ENCODE results near the gene GNG4.

Gene GNG4

DNA sequence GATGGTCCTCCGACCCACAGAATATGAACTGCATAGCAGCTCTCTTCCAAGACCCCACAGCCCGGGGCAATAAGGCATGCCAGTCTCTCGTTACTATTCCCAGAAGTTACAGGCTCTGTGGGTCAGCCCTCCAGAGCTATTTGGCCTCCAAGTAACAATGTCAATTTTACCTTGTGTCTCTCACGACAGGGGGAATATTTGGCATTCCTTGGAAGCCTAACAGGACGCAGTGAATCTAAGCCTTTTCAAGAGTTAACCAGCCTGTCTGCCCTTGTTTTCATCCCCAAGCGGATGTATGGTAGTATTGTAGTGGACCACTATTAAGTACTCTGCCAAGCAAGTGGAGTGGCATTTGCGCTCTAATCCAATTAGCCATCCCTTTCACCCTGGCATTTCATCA is 24.4 kb upstream of the GNG4 start:
- no peak for TF ChIP-seq POU2F2 (IDR thresholded peaks at IDR 0.05; ENCODE audit: low read depth, low read length)
- TF ChIP-seq SPI1 (IDR thresholded peaks at IDR 0.05; ENCODE audit: low read depth, low read length) = no peak
- no peak for TF ChIP-seq POLR2A (IDR thresholded peaks at IDR 0.05; ENCODE audit: low read depth, low read length)
- no peak for TF ChIP-seq TAF1 (IDR thresholded peaks at IDR 0.05; ENCODE audit: low read depth, low read length)
- no peak for TF ChIP-seq POLR2AphosphoS5 (IDR thresholded peaks at IDR 0.05; ENCODE audit: low read depth, low read length)
- TF ChIP-seq PAX5 (IDR thresholded peaks at IDR 0.05; ENCODE audit: insufficient read depth, low read length, severe bottlenecking) = no peak
- no peak for FAIRE-seq
- DNase-seq (ENCODE audit: insufficient read length, low spot score) = no peak

DNA sequence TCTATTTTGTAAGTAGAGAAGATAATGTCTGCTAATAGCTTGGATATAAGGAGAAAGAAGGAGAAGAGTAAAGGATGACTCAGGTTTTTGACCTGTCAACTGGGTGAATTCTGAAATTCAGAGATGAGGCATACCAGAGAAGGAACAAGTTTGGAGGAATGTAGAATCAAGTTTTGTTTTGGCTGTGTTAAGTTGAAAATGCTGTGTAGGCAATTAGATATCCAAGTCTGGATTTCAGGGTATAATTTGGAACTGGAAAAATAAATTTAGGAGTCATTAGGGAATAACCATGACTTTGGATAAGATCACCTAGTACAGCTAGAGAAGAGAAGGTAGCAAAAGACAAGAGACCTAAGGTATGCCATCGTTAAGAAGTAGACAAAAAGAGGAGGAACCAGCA is 22.4 kb upstream of the GNG4 start:
- no peak for FAIRE-seq
- no peak for DNase-seq (ENCODE audit: insufficient read length, low spot score)
- TF ChIP-seq PAX5 (IDR thresholded peaks at IDR 0.05; ENCODE audit: insufficient read depth, low read length, severe bottlenecking) (no peak), POU2F2 (IDR thresholded peaks at IDR 0.05; ENCODE audit: low read depth, low read length) (no peak), POLR2AphosphoS5 (IDR thresholded peaks at IDR 0.05; ENCODE audit: low read depth, low read length) (no peak)

DNA sequence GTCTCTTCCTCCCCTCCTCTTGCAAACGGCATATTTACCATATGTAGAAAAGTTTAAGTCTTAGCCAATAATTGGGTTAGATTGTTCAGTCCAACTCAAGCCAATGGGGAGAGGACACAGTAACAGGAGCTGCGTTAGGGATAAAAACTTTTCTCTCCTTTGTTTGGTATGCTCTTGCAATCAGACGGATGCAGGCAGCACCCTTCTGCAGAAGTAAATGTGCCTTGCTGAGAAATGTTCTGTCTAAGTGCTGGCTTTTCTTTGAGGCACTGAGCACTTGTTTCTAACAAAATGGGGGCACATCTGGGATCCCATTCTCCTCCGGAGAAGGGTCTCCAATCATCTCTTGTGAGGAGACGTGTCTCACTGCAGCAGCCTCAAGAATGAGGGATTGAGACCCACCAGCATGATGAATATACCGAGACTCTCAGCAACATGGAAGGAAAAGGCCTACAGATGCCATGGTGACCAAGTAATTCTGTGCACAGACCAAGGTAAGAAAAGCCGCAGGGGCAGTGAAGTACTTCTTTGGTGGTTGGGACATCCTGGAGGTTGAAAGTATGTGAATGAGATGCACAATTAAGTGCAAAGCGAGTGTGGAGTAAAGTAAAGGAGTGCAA is 20.7 kb upstream of the GNG4 start:
- DNase-seq (ENCODE audit: insufficient read length, low spot score) (no peak), FAIRE-seq (no peak)
- TF ChIP-seq TAF1 (IDR thresholded peaks at IDR 0.05; ENCODE audit: low read depth, low read length) (no peak), SPI1 (IDR thresholded peaks at IDR 0.05; ENCODE audit: low read depth, low read length) (no peak), POU2F2 (IDR thresholded peaks at IDR 0.05; ENCODE audit: low read depth, low read length) (no peak), POLR2AphosphoS5 (IDR thresholded peaks at IDR 0.05; ENCODE audit: low read depth, low read length) (no peak), PAX5 (IDR thresholded peaks at IDR 0.05; ENCODE audit: insufficient read depth, low read length, severe bottlenecking) (no peak), POLR2A (IDR thresholded peaks at IDR 0.05; ENCODE audit: low read depth, low read length) (no peak)

DNA sequence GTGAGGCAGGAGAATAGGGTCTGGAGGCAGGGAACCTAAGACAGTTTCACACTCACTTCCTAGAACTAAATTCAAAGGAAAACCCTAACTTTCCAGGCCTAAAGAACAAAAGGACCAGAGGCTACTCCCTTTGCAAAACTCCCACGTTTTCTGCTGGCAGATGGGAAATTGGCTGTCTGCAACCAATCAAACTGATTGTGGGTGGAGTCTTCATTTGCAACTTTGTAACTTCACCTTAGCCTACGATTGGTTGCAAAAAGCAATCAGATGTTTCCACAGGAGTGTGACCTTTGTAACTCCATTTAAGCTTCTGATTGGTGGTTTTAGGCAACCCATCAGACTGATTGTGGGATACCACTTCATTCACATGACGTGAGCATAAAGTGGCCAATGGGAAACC is 19.7 kb upstream of the GNG4 start:
- TF ChIP-seq TAF1 (IDR thresholded peaks at IDR 0.05; ENCODE audit: low read depth, low read length) (no peak), SPI1 (IDR thresholded peaks at IDR 0.05; ENCODE audit: low read depth, low read length) (no peak), PAX5 (IDR thresholded peaks at IDR 0.05; ENCODE audit: insufficient read depth, low read length, severe bottlenecking) (no peak), POLR2A (IDR thresholded peaks at IDR 0.05; ENCODE audit: low read depth, low read length) (no peak), POU2F2 (IDR thresholded peaks at IDR 0.05; ENCODE audit: low read depth, low read length) (no peak), POLR2AphosphoS5 (IDR thresholded peaks at IDR 0.05; ENCODE audit: low read depth, low read length) (no peak)
- FAIRE-seq = no peak

DNA sequence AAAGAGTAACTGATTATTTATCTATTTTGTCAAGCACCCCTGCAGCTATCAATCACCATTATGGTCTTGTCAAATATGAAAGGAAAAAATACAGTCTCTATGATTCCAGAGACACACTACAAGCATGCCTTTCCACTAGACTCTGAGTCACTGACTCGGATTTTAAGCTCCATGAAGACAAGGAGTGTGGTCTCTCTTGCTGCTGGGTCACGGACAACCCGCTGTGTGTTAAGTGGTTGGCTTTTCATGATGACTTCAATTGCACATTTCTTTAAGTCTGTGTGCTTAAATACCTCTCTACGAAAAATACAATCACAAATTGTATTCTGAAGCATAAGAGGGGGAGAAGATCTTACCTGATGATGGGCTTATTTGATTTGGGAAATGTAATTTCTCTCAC is 14.0 kb upstream of the GNG4 start:
- no peak for FAIRE-seq
- DNase-seq (ENCODE audit: insufficient read length, low spot score) = no peak
- TF ChIP-seq PAX5 (IDR thresholded peaks at IDR 0.05; ENCODE audit: insufficient read depth, low read length, severe bottlenecking) (no peak), POU2F2 (IDR thresholded peaks at IDR 0.05; ENCODE audit: low read depth, low read length) (no peak), POLR2A (IDR thresholded peaks at IDR 0.05; ENCODE audit: low read depth, low read length) (no peak), POLR2AphosphoS5 (IDR thresholded peaks at IDR 0.05; ENCODE audit: low read depth, low read length) (no peak), TAF1 (IDR thresholded peaks at IDR 0.05; ENCODE audit: low read depth, low read length) (no peak)

More for the DNA sequence above, 19.7 kb upstream of the GNG4 start:
- no peak for DNase-seq (ENCODE audit: insufficient read length, low spot score)

DNA sequence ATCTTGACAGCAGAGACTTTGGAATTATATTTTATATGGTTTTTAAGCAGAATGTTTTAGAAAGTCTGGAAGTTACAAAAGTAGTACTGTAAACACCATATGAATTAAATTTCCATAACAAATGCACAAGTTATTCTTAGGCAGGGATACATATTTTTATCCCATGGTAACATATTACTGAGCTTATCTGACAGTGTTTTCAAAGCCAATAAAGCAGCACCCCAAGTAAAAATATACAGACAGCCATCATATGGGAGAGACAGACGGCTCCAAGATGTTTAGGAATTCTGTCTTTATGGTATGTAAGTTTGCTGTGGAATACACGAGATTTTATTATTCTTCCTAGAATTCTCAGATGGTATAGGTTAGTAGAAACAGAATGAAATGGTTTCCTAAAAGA is 12.0 kb upstream of the GNG4 start:
- TF ChIP-seq POLR2AphosphoS5 (IDR thresholded peaks at IDR 0.05; ENCODE audit: low read depth, low read length) (no peak), PAX5 (IDR thresholded peaks at IDR 0.05; ENCODE audit: insufficient read depth, low read length, severe bottlenecking) (no peak), POU2F2 (IDR thresholded peaks at IDR 0.05; ENCODE audit: low read depth, low read length) (no peak), TAF1 (IDR thresholded peaks at IDR 0.05; ENCODE audit: low read depth, low read length) (no peak), SPI1 (IDR thresholded peaks at IDR 0.05; ENCODE audit: low read depth, low read length) (no peak), POLR2A (IDR thresholded peaks at IDR 0.05; ENCODE audit: low read depth, low read length) (no peak)
- FAIRE-seq = no peak
- no peak for DNase-seq (ENCODE audit: insufficient read length, low spot score)

DNA sequence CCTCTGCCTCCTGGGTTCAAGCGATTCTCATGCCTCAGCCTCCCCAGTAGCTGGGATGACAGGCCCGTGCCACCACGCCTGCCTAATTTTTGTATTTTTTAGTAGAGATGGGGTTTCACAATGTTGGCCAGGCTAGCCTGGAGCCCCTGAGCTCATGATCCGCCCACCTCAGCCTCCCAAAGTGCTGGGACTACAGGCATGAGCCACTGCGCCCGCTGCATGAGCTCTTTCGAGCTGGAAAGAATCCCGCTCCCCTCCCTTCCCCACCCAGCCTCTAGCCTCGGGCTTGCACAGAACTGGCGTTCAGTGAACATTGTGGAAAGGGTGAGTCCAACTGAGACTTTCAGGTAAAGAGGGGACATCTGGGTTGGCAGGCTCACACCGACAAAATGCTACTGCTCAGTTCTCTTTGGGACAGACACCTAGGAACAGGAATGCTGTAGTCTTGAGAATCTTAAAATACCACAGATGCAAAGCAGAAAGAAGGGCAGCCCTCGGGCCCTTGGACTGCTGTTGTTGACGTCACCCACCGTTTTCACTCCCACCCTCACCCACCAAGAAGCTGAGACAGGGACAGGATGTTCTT is 9.7 kb upstream of the GNG4 start:
- DNase-seq (ENCODE audit: insufficient read length, low spot score) = no peak
- TF ChIP-seq POLR2AphosphoS5 (IDR thresholded peaks at IDR 0.05; ENCODE audit: low read depth, low read length) (no peak), POU2F2 (IDR thresholded peaks at IDR 0.05; ENCODE audit: low read depth, low read length) (no peak), POLR2A (IDR thresholded peaks at IDR 0.05; ENCODE audit: low read depth, low read length) (no peak), TAF1 (IDR thresholded peaks at IDR 0.05; ENCODE audit: low read depth, low read length) (no peak), PAX5 (IDR thresholded peaks at IDR 0.05; ENCODE audit: insufficient read depth, low read length, severe bottlenecking) (no peak), SPI1 (IDR thresholded peaks at IDR 0.05; ENCODE audit: low read depth, low read length) (no peak)
- no peak for FAIRE-seq

DNA sequence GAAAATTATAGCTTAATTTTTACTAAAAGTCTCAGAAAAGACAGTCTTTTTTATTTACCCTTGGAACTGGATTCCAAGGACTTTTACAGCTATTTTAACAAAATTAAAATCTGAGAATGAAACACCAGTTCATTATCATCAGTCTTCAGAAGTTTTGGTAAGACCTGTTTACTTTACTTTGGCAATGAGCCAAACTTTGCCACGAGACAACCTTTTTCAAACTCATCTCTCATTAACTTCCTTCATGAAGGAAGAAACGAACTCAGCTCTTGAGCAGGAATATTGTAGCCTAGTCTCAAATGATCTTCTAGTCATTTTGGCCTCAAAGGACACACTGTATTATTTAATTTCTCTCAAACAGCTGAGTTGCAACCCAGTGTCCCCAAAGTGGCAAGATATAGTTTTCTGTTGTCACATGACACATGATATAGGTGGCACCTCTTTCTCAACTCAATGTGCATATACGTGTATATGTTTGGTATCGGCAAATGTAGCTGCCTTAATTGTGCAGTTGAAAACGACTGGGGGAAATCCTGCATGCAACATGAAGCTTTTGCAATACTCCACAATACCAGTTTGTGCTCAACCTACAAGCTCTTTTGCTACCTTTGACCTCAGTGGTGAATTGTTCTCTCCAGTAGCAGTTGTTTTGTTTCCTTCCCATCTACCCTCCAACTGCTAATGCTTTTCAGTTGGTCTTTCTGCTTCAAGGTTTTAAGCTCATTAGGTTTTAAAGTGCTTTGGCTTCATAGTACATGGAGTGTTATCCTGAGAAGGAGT is 8.4 kb upstream of the GNG4 start:
- DNase-seq (ENCODE audit: insufficient read length, low spot score) = no peak
- TF ChIP-seq POU2F2 (IDR thresholded peaks at IDR 0.05; ENCODE audit: low read depth, low read length) (no peak), TAF1 (IDR thresholded peaks at IDR 0.05; ENCODE audit: low read depth, low read length) (no peak), POLR2AphosphoS5 (IDR thresholded peaks at IDR 0.05; ENCODE audit: low read depth, low read length) (no peak), SPI1 (IDR thresholded peaks at IDR 0.05; ENCODE audit: low read depth, low read length) (no peak), POLR2A (IDR thresholded peaks at IDR 0.05; ENCODE audit: low read depth, low read length) (no peak)

DNA sequence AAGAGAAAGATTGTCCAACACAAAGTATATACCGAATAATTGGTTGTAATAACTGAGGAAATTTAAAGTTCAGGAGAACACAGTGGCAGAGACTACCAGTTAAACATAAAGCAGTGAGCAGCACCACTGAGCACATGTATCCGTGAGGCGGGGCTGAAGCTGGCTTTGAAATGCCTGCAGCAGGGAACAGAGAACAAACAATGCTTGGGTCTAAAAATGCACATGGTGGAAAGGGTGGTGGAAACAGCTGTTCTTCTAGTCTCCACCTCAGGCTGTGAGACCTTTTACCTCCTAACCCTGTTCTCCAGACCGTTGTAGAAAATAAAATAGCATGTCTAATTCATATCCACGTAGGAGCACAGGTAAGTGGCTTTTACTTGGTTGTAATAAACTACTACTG is 7.7 kb upstream of the GNG4 start:
- FAIRE-seq = no peak
- DNase-seq (ENCODE audit: insufficient read length, low spot score) = no peak
- TF ChIP-seq TAF1 (IDR thresholded peaks at IDR 0.05; ENCODE audit: low read depth, low read length) (no peak), POLR2A (IDR thresholded peaks at IDR 0.05; ENCODE audit: low read depth, low read length) (no peak), SPI1 (IDR thresholded peaks at IDR 0.05; ENCODE audit: low read depth, low read length) (no peak), POU2F2 (IDR thresholded peaks at IDR 0.05; ENCODE audit: low read depth, low read length) (no peak), POLR2AphosphoS5 (IDR thresholded peaks at IDR 0.05; ENCODE audit: low read depth, low read length) (no peak), PAX5 (IDR thresholded peaks at IDR 0.05; ENCODE audit: insufficient read depth, low read length, severe bottlenecking) (no peak)

More for the DNA sequence above, 8.4 kb upstream of the GNG4 start:
- FAIRE-seq = no peak
